A549 (cell line): ENCODE data around the gene BMERB1.

Experiments used
- BHLHE40 ChIP-seq: IDR thresholded peaks from 2 replicates; pipeline ENCODE4 v1.6.1; 2012; ENCODE audit warnings: low read depth, low read length, inconsistent platforms
- CBX8 ChIP-seq: fragments of 200-600 bp; sonication (generic); IDR thresholded peaks from 2 replicates; pipeline ENCODE4 v1.6.1; 2016
- CHD2 ChIP-seq: fragments of 150-350 bp; IDR thresholded peaks from 2 replicates; pipeline ENCODE4 v1.6.1; 2014; ENCODE audit warnings: low read length; ENCODE audit not compliant: partially characterized antibody
- EP300 ChIP-seq, 2 experiments: fragments of >200 bp; sonication (Bioruptor Twin); formaldehyde crosslinking; IDR thresholded peaks; 2 replicates in 1 of 2; 3 replicates in 1 of 2; pipeline ENCODE4 v1.6.1; 2016 to 2017
- MAZ ChIP-seq: fragments of 150-350 bp; IDR thresholded peaks from 2 replicates; pipeline ENCODE4 v1.6.1; 2014; ENCODE audit warnings: antibody characterized with exemption, low read depth, low read length, borderline replicate concordance
- PHF8 ChIP-seq: fragments of 200-600 bp; sonication (generic); IDR thresholded peaks from 2 replicates; pipeline ENCODE4 v1.6.1; 2016; ENCODE audit warnings: low read depth, mild to moderate bottlenecking, antibody characterized with exemption, moderate library complexity, borderline replicate concordance
- POLR2A ChIP-seq: IDR thresholded peaks from 2 replicates; pipeline ENCODE4 v1.6.1; 2012; ENCODE audit warnings: mild to moderate bottlenecking, low read length
- RFX5 ChIP-seq: fragments of 450-650 bp; IDR thresholded peaks from 2 replicates; pipeline ENCODE4 v1.7.1; 2014; ENCODE audit warnings: antibody characterized with exemption, mild to moderate bottlenecking, moderate library complexity
- ZFP36 ChIP-seq: fragments of 450-650 bp; IDR thresholded peaks from 2 replicates; pipeline ENCODE4 v1.6.1; 2014; ENCODE audit warnings: borderline replicate concordance; ENCODE audit not compliant: partially characterized antibody
- TF ChIP-seq, protein P1 (sequence below): fragments of >200 bp; sonication (Bioruptor Twin); formaldehyde crosslinking; IDR thresholded peaks from 3 replicates; pipeline ENCODE4 v1.5.1; 2016
- TF ChIP-seq, protein P2 (sequence below): fragments of 450-650 bp; IDR thresholded peaks from 2 replicates; pipeline ENCODE4 v1.6.1; 2014; ENCODE audit warnings: antibody characterized with exemption

DNA sequence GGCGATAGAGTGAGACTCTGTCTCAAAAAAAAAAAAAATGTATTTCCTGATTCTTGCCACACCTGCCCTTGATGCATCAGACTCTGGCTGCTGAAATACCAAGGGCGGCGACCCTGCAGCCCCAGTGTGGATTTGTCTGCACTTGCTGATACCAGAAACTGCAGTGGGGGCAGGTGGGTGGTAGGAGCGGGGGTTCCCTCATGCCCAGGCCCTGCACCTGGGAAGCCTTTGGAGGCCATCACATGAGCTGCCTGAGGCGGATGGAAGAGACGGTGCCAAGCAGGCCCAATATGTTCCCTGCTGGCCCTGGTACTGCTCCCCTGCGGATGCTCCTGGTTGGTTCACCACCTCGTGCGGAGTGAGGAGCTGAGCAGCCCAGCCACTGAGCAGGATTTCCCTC lies 157.9 kb downstream of the BMERB1 start:
- TF ChIP-seq, protein P1, sequence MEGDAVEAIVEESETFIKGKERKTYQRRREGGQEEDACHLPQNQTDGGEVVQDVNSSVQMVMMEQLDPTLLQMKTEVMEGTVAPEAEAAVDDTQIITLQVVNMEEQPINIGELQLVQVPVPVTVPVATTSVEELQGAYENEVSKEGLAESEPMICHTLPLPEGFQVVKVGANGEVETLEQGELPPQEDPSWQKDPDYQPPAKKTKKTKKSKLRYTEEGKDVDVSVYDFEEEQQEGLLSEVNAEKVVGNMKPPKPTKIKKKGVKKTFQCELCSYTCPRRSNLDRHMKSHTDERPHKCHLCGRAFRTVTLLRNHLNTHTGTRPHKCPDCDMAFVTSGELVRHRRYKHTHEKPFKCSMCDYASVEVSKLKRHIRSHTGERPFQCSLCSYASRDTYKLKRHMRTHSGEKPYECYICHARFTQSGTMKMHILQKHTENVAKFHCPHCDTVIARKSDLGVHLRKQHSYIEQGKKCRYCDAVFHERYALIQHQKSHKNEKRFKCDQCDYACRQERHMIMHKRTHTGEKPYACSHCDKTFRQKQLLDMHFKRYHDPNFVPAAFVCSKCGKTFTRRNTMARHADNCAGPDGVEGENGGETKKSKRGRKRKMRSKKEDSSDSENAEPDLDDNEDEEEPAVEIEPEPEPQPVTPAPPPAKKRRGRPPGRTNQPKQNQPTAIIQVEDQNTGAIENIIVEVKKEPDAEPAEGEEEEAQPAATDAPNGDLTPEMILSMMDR = no peak
- TF ChIP-seq POLR2A = no peak
- TF ChIP-seq CHD2 = no peak
- no peak for TF ChIP-seq ZFP36
- no peak for TF ChIP-seq RFX5
- TF ChIP-seq PHF8 = no peak
- TF ChIP-seq CBX8 = no peak
- no peak for TF ChIP-seq BHLHE40
- TF ChIP-seq, protein P2, sequence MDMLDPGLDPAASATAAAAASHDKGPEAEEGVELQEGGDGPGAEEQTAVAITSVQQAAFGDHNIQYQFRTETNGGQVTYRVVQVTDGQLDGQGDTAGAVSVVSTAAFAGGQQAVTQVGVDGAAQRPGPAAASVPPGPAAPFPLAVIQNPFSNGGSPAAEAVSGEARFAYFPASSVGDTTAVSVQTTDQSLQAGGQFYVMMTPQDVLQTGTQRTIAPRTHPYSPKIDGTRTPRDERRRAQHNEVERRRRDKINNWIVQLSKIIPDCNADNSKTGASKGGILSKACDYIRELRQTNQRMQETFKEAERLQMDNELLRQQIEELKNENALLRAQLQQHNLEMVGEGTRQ = no peak
- TF ChIP-seq MAZ = no peak
- TF ChIP-seq EP300 (IDR thresholded peaks at IDR 0.05) = no peak
